ENCODE measurements around the gene CFAP53. TPM values are rescaled to one million over a fixed set of nuclear protein-coding genes. Genes with fewer than 3 reads are reported as not detected.

CFAP53 gene
- polyA plus RNA-seq, 2 donors: 0.13 to 0.33 TPM

- WGBS, 2 donors: 92 to 94% methylated on average over 42 of the region's 42 CpGs
- no peaks in the 10 kb centered on the region for H3K9me3 ChIP-seq (ENCODE audit: control insufficient read depth in 2 of 2, insufficient read depth in 1 of 2, low read depth in 1 of 2, low read length in 1 of 2)
- peaks cover 4 to 24% of the 10 kb centered on the region in 2 donors for H3K4me1 ChIP-seq (ENCODE audit: control insufficient read depth in 2 of 2, insufficient read depth in 2 of 2, low read length in 1 of 2)
- no peaks in the 10 kb centered on the region for H3K27me3 ChIP-seq (ENCODE audit: control insufficient read depth in 1 of 2, insufficient read depth in 2 of 2, low read length in 2 of 2)
- H3K27ac ChIP-seq (ENCODE audit: low read depth in 2 of 2, low read length in 1 of 2): peak overlapping the region in 1 of 2 donors; percentile 98
- no peak overlapping the region for H3K4me3 ChIP-seq (ENCODE audit: low read depth in 1 of 2, low read length in 2 of 2)
- H3K36me3 ChIP-seq (ENCODE audit: control insufficient read depth in 2 of 2, insufficient read depth in 2 of 2, low read length in 1 of 2): peaks cover 11 to 34% of the 10 kb centered on the region in 2 donors
These were observed 16.4 kb upstream of the CFAP53 start for GRCh38 chr18:50282521-50283335.

GRCh38 chr18:50281972-50282520 is 15.8 kb upstream of the CFAP53 start:
- H3K27ac ChIP-seq (ENCODE audit: low read depth in 2 of 2, low read length in 1 of 2): peak overlapping the region; percentile 98
- H3K9me3 ChIP-seq (ENCODE audit: control insufficient read depth in 2 of 2, insufficient read depth in 1 of 2, low read depth in 1 of 2, low read length in 1 of 2): no peaks in the 10 kb centered on the region
- WGBS, 2 donors: 33 to 39% methylated on average over 30 to 35 of the region's 35 CpGs
- peak overlapping the region; percentile 93 to 94 for H3K4me3 ChIP-seq (ENCODE audit: low read depth in 1 of 2, low read length in 2 of 2)
- H3K36me3 ChIP-seq (ENCODE audit: control insufficient read depth in 2 of 2, insufficient read depth in 2 of 2, low read length in 1 of 2): peaks cover 11 to 35% of the 10 kb centered on the region in 2 donors
- no peaks in the 10 kb centered on the region for H3K27me3 ChIP-seq (ENCODE audit: control insufficient read depth in 1 of 2, insufficient read depth in 2 of 2, low read length in 2 of 2)
- peaks cover 4 to 24% of the 10 kb centered on the region in 2 donors for H3K4me1 ChIP-seq (ENCODE audit: control insufficient read depth in 2 of 2, insufficient read depth in 2 of 2, low read length in 1 of 2)

- Histone ChIP-seq H3K27ac (ENCODE audit: low read depth in 2 of 2, low read length in 1 of 2) (peak within 1 kb of the TSS; percentile 98), H3K4me3 (ENCODE audit: low read depth in 1 of 2, low read length in 2 of 2) (peak within 1 kb of the TSS; percentile 93 to 94), H3K4me1 (ENCODE audit: control insufficient read depth in 2 of 2, insufficient read depth in 2 of 2, low read length in 1 of 2) (peaks cover 4 to 23% of the 10 kb centered on the region in 2 donors), H3K36me3 (ENCODE audit: control insufficient read depth in 2 of 2, insufficient read depth in 2 of 2, low read length in 1 of 2) (peaks cover 17 to 41% of the 10 kb centered on the region in 2 donors), H3K27me3 (ENCODE audit: control insufficient read depth in 1 of 2, insufficient read depth in 2 of 2, low read length in 2 of 2) (no peaks in the 10 kb centered on the region), H3K9me3 (ENCODE audit: control insufficient read depth in 2 of 2, insufficient read depth in 1 of 2, low read depth in 1 of 2, low read length in 1 of 2) (no peaks in the 10 kb centered on the region)
- WGBS, 2 donors: 0 to 1% methylated on average over 62 to 63 of the region's 63 CpGs
These were observed 15.1 kb upstream of the CFAP53 start, which contains the start of gene MBD1 for GRCh38 chr18:50281295-50281971. MBD1 (minus strand) TSS chr18:50281523; CDS start chr18:50279992, 1,531 bp downstream.

- WGBS, 2 donors: 1 to 2% methylated on average over 16 of the region's 16 CpGs
These were observed 14.5 kb upstream of the CFAP53 start for GRCh38 chr18:50280707-50281294.

GRCh38 chr18:50279752-50280151 is 13.5 kb upstream of the CFAP53 start:
- Histone ChIP-seq H3K4me1 (ENCODE audit: control insufficient read depth in 2 of 2, insufficient read depth in 2 of 2, low read length in 1 of 2) (peaks cover 4 to 10% of the 10 kb centered on the region in 2 donors), H3K27ac (ENCODE audit: low read depth in 2 of 2, low read length in 1 of 2) (no peak overlapping the region), H3K27me3 (ENCODE audit: control insufficient read depth in 1 of 2, insufficient read depth in 2 of 2, low read length in 2 of 2) (no peaks in the 10 kb centered on the region), H3K4me3 (ENCODE audit: low read depth in 1 of 2, low read length in 2 of 2) (no peak overlapping the region), H3K9me3 (ENCODE audit: control insufficient read depth in 2 of 2, insufficient read depth in 1 of 2, low read depth in 1 of 2, low read length in 1 of 2) (no peaks in the 10 kb centered on the region), H3K36me3 (ENCODE audit: control insufficient read depth in 2 of 2, insufficient read depth in 2 of 2, low read length in 1 of 2) (peaks cover 31 to 47% of the 10 kb centered on the region in 2 donors)
- WGBS, 2 donors: 94% methylated on average over 7 of the region's 7 CpGs

More at GRCh38 chr18:50280707-50281294, 14.5 kb upstream of the CFAP53 start:
- Histone ChIP-seq H3K27ac (ENCODE audit: low read depth in 2 of 2, low read length in 1 of 2) (peak overlapping the region; percentile 98), H3K4me1 (ENCODE audit: control insufficient read depth in 2 of 2, insufficient read depth in 2 of 2, low read length in 1 of 2) (peaks cover 4 to 17% of the 10 kb centered on the region in 2 donors), H3K27me3 (ENCODE audit: control insufficient read depth in 1 of 2, insufficient read depth in 2 of 2, low read length in 2 of 2) (no peaks in the 10 kb centered on the region), H3K4me3 (ENCODE audit: low read depth in 1 of 2, low read length in 2 of 2) (peak overlapping the region; percentile 93 to 94), H3K9me3 (ENCODE audit: control insufficient read depth in 2 of 2, insufficient read depth in 1 of 2, low read depth in 1 of 2, low read length in 1 of 2) (no peaks in the 10 kb centered on the region), H3K36me3 (ENCODE audit: control insufficient read depth in 2 of 2, insufficient read depth in 2 of 2, low read length in 1 of 2) (peaks cover 23 to 46% of the 10 kb centered on the region in 2 donors)

GRCh38 chr18:50277942-50278341 is 11.6 kb upstream of the CFAP53 start:
- Histone ChIP-seq H3K9me3 (ENCODE audit: control insufficient read depth in 2 of 2, insufficient read depth in 1 of 2, low read depth in 1 of 2, low read length in 1 of 2) (no peaks in the 10 kb centered on the region), H3K27me3 (ENCODE audit: control insufficient read depth in 1 of 2, insufficient read depth in 2 of 2, low read length in 2 of 2) (no peaks in the 10 kb centered on the region), H3K27ac (ENCODE audit: low read depth in 2 of 2, low read length in 1 of 2) (no peak overlapping the region), H3K4me1 (ENCODE audit: control insufficient read depth in 2 of 2, insufficient read depth in 2 of 2, low read length in 1 of 2) (peaks cover 8 to 13% of the 10 kb centered on the region in 2 donors), H3K4me3 (ENCODE audit: low read depth in 1 of 2, low read length in 2 of 2) (no peak overlapping the region), H3K36me3 (ENCODE audit: control insufficient read depth in 2 of 2, insufficient read depth in 2 of 2, low read length in 1 of 2) (peaks cover 36 to 49% of the 10 kb centered on the region in 2 donors)
- 54 to 72% methylated on average over 6 of the region's 6 CpGs for WGBS, 2 donors

GRCh38 chr18:50276452-50276851 is 10.2 kb upstream of the CFAP53 start:
- 88 to 93% methylated on average over 4 of the region's 4 CpGs for WGBS, 2 donors
- no peaks in the 10 kb centered on the region for H3K27me3 ChIP-seq (ENCODE audit: control insufficient read depth in 1 of 2, insufficient read depth in 2 of 2, low read length in 2 of 2)
- no peak overlapping the region for H3K4me3 ChIP-seq (ENCODE audit: low read depth in 1 of 2, low read length in 2 of 2)
- peaks cover 6 to 8% of the 10 kb centered on the region in 2 donors for H3K4me1 ChIP-seq (ENCODE audit: control insufficient read depth in 2 of 2, insufficient read depth in 2 of 2, low read length in 1 of 2)
- H3K36me3 ChIP-seq (ENCODE audit: control insufficient read depth in 2 of 2, insufficient read depth in 2 of 2, low read length in 1 of 2): peaks cover 36 to 55% of the 10 kb centered on the region in 2 donors
- no peak overlapping the region for H3K27ac ChIP-seq (ENCODE audit: low read depth in 2 of 2, low read length in 1 of 2)
- H3K9me3 ChIP-seq (ENCODE audit: control insufficient read depth in 2 of 2, insufficient read depth in 1 of 2, low read depth in 1 of 2, low read length in 1 of 2): no peaks in the 10 kb centered on the region

GRCh38 chr18:50275503-50276036 is 9.3 kb upstream of the CFAP53 start:
- H3K4me1 ChIP-seq (ENCODE audit: control insufficient read depth in 2 of 2, insufficient read depth in 2 of 2, low read length in 1 of 2): peaks cover 6 to 8% of the 10 kb centered on the region in 2 donors
- H3K27ac ChIP-seq (ENCODE audit: low read depth in 2 of 2, low read length in 1 of 2): no peak overlapping the region
- H3K36me3 ChIP-seq (ENCODE audit: control insufficient read depth in 2 of 2, insufficient read depth in 2 of 2, low read length in 1 of 2): peaks cover 36 to 58% of the 10 kb centered on the region in 2 donors
- no peaks in the 10 kb centered on the region for H3K27me3 ChIP-seq (ENCODE audit: control insufficient read depth in 1 of 2, insufficient read depth in 2 of 2, low read length in 2 of 2)
- WGBS, 2 donors: 96 to 97% methylated on average over 19 of the region's 19 CpGs
- no peak overlapping the region for H3K4me3 ChIP-seq (ENCODE audit: low read depth in 1 of 2, low read length in 2 of 2)
- H3K9me3 ChIP-seq (ENCODE audit: control insufficient read depth in 2 of 2, insufficient read depth in 1 of 2, low read depth in 1 of 2, low read length in 1 of 2): no peaks in the 10 kb centered on the region

GRCh38 chr18:50274941-50275340 is 8.6 kb upstream of the CFAP53 start:
- Histone ChIP-seq H3K27me3 (ENCODE audit: control insufficient read depth in 1 of 2, insufficient read depth in 2 of 2, low read length in 2 of 2) (no peaks in the 10 kb centered on the region), H3K27ac (ENCODE audit: low read depth in 2 of 2, low read length in 1 of 2) (no peak overlapping the region), H3K4me3 (ENCODE audit: low read depth in 1 of 2, low read length in 2 of 2) (no peak overlapping the region), H3K4me1 (ENCODE audit: control insufficient read depth in 2 of 2, insufficient read depth in 2 of 2, low read length in 1 of 2) (peaks cover 3 to 5% of the 10 kb centered on the region in 2 donors), H3K9me3 (ENCODE audit: control insufficient read depth in 2 of 2, insufficient read depth in 1 of 2, low read depth in 1 of 2, low read length in 1 of 2) (no peaks in the 10 kb centered on the region), H3K36me3 (ENCODE audit: control insufficient read depth in 2 of 2, insufficient read depth in 2 of 2, low read length in 1 of 2) (peaks cover 36 to 58% of the 10 kb centered on the region in 2 donors)
- 97% methylated on average over 7 to 10 of the region's 10 CpGs for WGBS, 2 donors
